Left kidney (tissue), 2 donors: Measurements from ENCODE around the gene LAMC2. TPM values are rescaled to one million over a fixed set of nuclear protein-coding genes. Genes with fewer than 3 reads are reported as not detected.

Experiments
- DNase-seq: peaks from one replicate; pipeline ENCODE4 v3.0.0-alpha.2; 2013
- polyA plus RNA-seq: library from polyadenylated mRNA; unstranded; fragments of 120-200 nt; gene quantifications from one replicate; pipeline ENCODE4 v1.2.1, GENCODE V29; 2013; ENCODE audit not compliant: insufficient read length

LAMC2 gene
- polyA plus RNA-seq, 1 donor: 7.1 TPM

- DNase-seq: no peak
These were observed 28.2 kb downstream of the LAMC2 start for GRCh38 chr1:183214021-183214970.

- no peak for DNase-seq
These were observed 29.1 kb downstream of the LAMC2 start for GRCh38 chr1:183215076-183215720.

GRCh38 chr1:183215936-183216335 is 29.9 kb downstream of the LAMC2 start:
- no peak for DNase-seq

GRCh38 chr1:183218027-183218618 is 32.1 kb downstream of the LAMC2 start:
- no peak for DNase-seq

- DNase-seq: peak; percentile 80
These were observed 33.0 kb downstream of the LAMC2 start for GRCh38 chr1:183218971-183219615.

GRCh38 chr1:183219616-183220009 is 33.5 kb downstream of the LAMC2 start:
- DNase-seq: no peak

GRCh38 chr1:183222909-183223308 is 36.8 kb downstream of the LAMC2 start:
- no peak for DNase-seq

- DNase-seq: no peak
These were observed 37.4 kb downstream of the LAMC2 start for GRCh38 chr1:183223467-183223866.

GRCh38 chr1:183226361-183226760 is 40.3 kb downstream of the LAMC2 start:
- no peak for DNase-seq

- peak; percentile 86 for DNase-seq
These were observed 40.9 kb downstream of the LAMC2 start for GRCh38 chr1:183226963-183227362.

- no peak for DNase-seq
These were observed 41.6 kb downstream of the LAMC2 start for GRCh38 chr1:183227422-183228346.

GRCh38 chr1:183228347-183229220 is 42.5 kb downstream of the LAMC2 start:
- no peak for DNase-seq

GRCh38 chr1:183230413-183230812 is 44.3 kb downstream of the LAMC2 start:
- DNase-seq: no peak

GRCh38 chr1:183231545-183231944 is 45.5 kb downstream of the LAMC2 start:
- DNase-seq: no peak

- no peak for DNase-seq
These were observed 47.0 kb downstream of the LAMC2 start for GRCh38 chr1:183233113-183233512.

- DNase-seq: peak; percentile 75
These were observed 48.8 kb downstream of the LAMC2 start for GRCh38 chr1:183234660-183235476.

GRCh38 chr1:183235503-183235902 is 49.4 kb downstream of the LAMC2 start:
- no peak for DNase-seq

GRCh38 chr1:183236158-183236725 is 50.2 kb downstream of the LAMC2 start:
- no peak for DNase-seq

- DNase-seq: no peak
These were observed 51.0 kb downstream of the LAMC2 start for GRCh38 chr1:183237046-183237445.
